GM23338 (cell line): ENCODE results near the gene ZGPAT. TPM values are rescaled to one million over a fixed set of nuclear protein-coding genes. Genes with fewer than 3 reads are reported as not detected.
"Not testable (repeated sequence)": the region's sequence is repeated elsewhere in the genome, so short reads cannot be mapped to it uniquely, and the experiment has no call there.

ENCODE experiments used
- ATAC-seq: fragments of 200-7000 bp; cut with Tn5 transposase; 3 replicates; pipeline ENCODE4 v1.9.1; 2020
- DNase-seq: peaks from one replicate; pipeline ENCODE4 v3.0.0-alpha.2; 2015; ENCODE audit warnings: low spot score
- H2AFZ ChIP-seq: fragments of 200-600 bp; sonication (generic); 2 replicates; pipeline ENCODE4 v1.8.0; 2016; ENCODE audit warnings: antibody characterized with exemption, mild to moderate bottlenecking, moderate library complexity
- H3F3A ChIP-seq: fragments of 200-600 bp; sonication (generic); replicated peaks from 2 replicates; pipeline ENCODE4 v1.8.0; 2017; ENCODE audit warnings: antibody characterized with exemption, mixed run types, low read depth
- H3K27ac ChIP-seq: fragments of 200-600 bp; sonication (generic); 2 replicates; pipeline ENCODE4 v1.6.1; 2016; ENCODE audit warnings: low read depth
- H3K27me3 ChIP-seq: fragments of 200-600 bp; sonication (generic); 2 replicates; pipeline ENCODE4 v1.8.0; 2016; ENCODE audit warnings: mild to moderate bottlenecking, mixed run types, moderate library complexity; ENCODE audit not compliant: insufficient read depth
- H3K36me3 ChIP-seq: fragments of 200-600 bp; sonication (generic); 2 replicates; pipeline ENCODE4 v1.8.0; 2016; ENCODE audit warnings: mild to moderate bottlenecking; ENCODE audit not compliant: insufficient read depth
- H3K4me1 ChIP-seq: fragments of 200-600 bp; sonication (generic); 2 replicates; pipeline ENCODE4 v1.8.0; 2016; ENCODE audit warnings: mild to moderate bottlenecking, moderate library complexity; ENCODE audit not compliant: insufficient read depth
- H3K4me2 ChIP-seq: fragments of 200-600 bp; sonication (generic); 2 replicates; pipeline ENCODE4 v1.7.1; 2017; ENCODE audit warnings: mixed run types
- H3K4me3 ChIP-seq: fragments of 200-600 bp; sonication (generic); 2 replicates; pipeline ENCODE4 v1.6.1; 2016; ENCODE audit warnings: mixed run types
- H3K79me2 ChIP-seq: fragments of 200-600 bp; sonication (generic); replicated peaks from 2 replicates; pipeline ENCODE4 v1.8.0; 2017; ENCODE audit warnings: mild to moderate bottlenecking; ENCODE audit not compliant: insufficient read depth
- H3K9me2 ChIP-seq: fragments of 200-600 bp; sonication (generic); 2 replicates; pipeline ENCODE4 v1.8.0; 2017; ENCODE audit not compliant: insufficient read depth
- H4K20me1 ChIP-seq: fragments of 200-600 bp; sonication (generic); replicated peaks from 2 replicates; pipeline ENCODE4 v1.8.0; 2017; ENCODE audit warnings: mild to moderate bottlenecking; ENCODE audit not compliant: insufficient read depth
- H3K27ac Mint-ChIP-seq: 2 replicates; pipeline ENCODE4 v1.8.0; 2020; ENCODE audit warnings: inconsistent platforms, mild to moderate bottlenecking, moderate library complexity, mixed read lengths
- H3K27me3 Mint-ChIP-seq: 3 replicates; pipeline ENCODE4 v1.8.0; 2022; ENCODE audit warnings: low read depth, mild to moderate bottlenecking, moderate library complexity, mixed read lengths, inconsistent platforms; ENCODE audit not compliant: insufficient read depth, poor library complexity
- H3K36me3 Mint-ChIP-seq: 3 replicates; pipeline ENCODE4 v1.8.0; 2021; ENCODE audit warnings: low read depth, mild to moderate bottlenecking, inconsistent platforms, moderate library complexity, mixed read lengths
- H3K4me1 Mint-ChIP-seq: 3 replicates; pipeline ENCODE4 v1.8.0; 2020; ENCODE audit warnings: mild to moderate bottlenecking, inconsistent platforms, mixed read lengths
- H3K4me3 Mint-ChIP-seq: 3 replicates; pipeline ENCODE4 v1.8.0; 2021; ENCODE audit warnings: moderate library complexity, mild to moderate bottlenecking, inconsistent platforms, mixed read lengths
- H3K9me3 Mint-ChIP-seq: 3 replicates; pipeline ENCODE4 v1.8.0; 2020; ENCODE audit warnings: moderate library complexity, mild to moderate bottlenecking, inconsistent platforms, mixed read lengths
- ETS1 ChIP-seq: IDR thresholded peaks from 2 replicates; pipeline ENCODE4 v1.6.1; 2016; ENCODE audit warnings: antibody characterized with exemption
- POLR2AphosphoS5 ChIP-seq: IDR thresholded peaks from 2 replicates; pipeline ENCODE4 v1.6.1; 2016; ENCODE audit warnings: antibody characterized with exemption, low read depth
- ZNF114 ChIP-seq: fragments of 250-450 bp; sonication (Bioruptor Pico); IDR thresholded peaks from 2 replicates; pipeline ENCODE4 v1.5.0; 2020; ENCODE audit warnings: mild to moderate bottlenecking, moderate library complexity
- ZNF462 ChIP-seq: fragments of 250-450 bp; sonication (Bioruptor Pico); IDR thresholded peaks from 2 replicates; pipeline ENCODE4 v1.5.0; 2020; ENCODE audit warnings: mild to moderate bottlenecking, moderate library complexity
- polyA plus RNA-seq: library from polyadenylated mRNA; unstranded; fragments of >200 nt; fragmentation: Nextera tagmentation; extraction: Ambion mirVana; gene quantifications from 2 replicates; pipeline ENCODE4 v1.2.1, GENCODE V29; 2016
- total RNA-seq: library from RNA; depleted of rRNA; stranded (reverse); fragments of >200 nt; shearing (Covaris generic); gene quantifications from 2 replicates; pipeline ENCODE4 v1.2.3, GENCODE V29; 2014

The ZGPAT gene
- total and polyA plus RNA-seq, 2 experiments from 2014 or later, result 25.0 to 39.2 TPM

GRCh38 chr20:63671695-63672094 is 36.1 kb upstream of the ZGPAT start:
- H2AFZ ChIP-seq, H3K27me3 Mint-ChIP-seq, H3K27ac Mint-ChIP-seq, H3K4me1 Mint-ChIP-seq, H3K9me3 Mint-ChIP-seq, DNase-seq, H3K79me2 ChIP-seq, H3K4me3 ChIP-seq, H3K27me3 ChIP-seq, H3K4me1 ChIP-seq, H3K9me2 ChIP-seq, ATAC-seq, H3F3A ChIP-seq, H3K36me3 ChIP-seq, H4K20me1 ChIP-seq, H3K27ac ChIP-seq, H3K4me2 ChIP-seq, H3K4me3 Mint-ChIP-seq: not testable (repeated sequence)
- H3K36me3 Mint-ChIP-seq, result peaks cover 45% of the 10 kb centered on the region

- Mint-ChIP-seq H3K9me3 (no peaks in the 10 kb centered on the region), H3K4me3 (no peak overlapping the region), H3K27ac (no peak overlapping the region), H3K36me3 (peaks cover 40% of the 10 kb centered on the region), H3K4me1 (no peaks in the 10 kb centered on the region), H3K27me3 (peaks cover 9% of the 10 kb centered on the region)
- H3K79me2 ChIP-seq, result no peaks in the 10 kb centered on the region
- no peaks in the 10 kb centered on the region for H3K4me1 ChIP-seq
- no peaks in the 10 kb centered on the region for H3K36me3 ChIP-seq
- H3K4me2 ChIP-seq, result no peak overlapping the region
- no peaks in the 10 kb centered on the region for H4K20me1 ChIP-seq
- no peak for DNase-seq
- no peak for ATAC-seq
- H2AFZ ChIP-seq, result no peak overlapping the region
- no peak overlapping the region for H3K27ac ChIP-seq
- no peaks in the 10 kb centered on the region for H3K9me2 ChIP-seq
- TF ChIP-seq ZNF114 (CRISPR knock-in tag), result no peak
- no peak for TF ChIP-seq ETS1
- no peak for TF ChIP-seq ZNF462
- TF ChIP-seq POLR2AphosphoS5, result no peak
- no peaks in the 10 kb centered on the region for H3K27me3 ChIP-seq
- no peak overlapping the region for H3K4me3 ChIP-seq
- no peaks in the 10 kb centered on the region for H3F3A ChIP-seq
Measured at GRCh38 chr20:63672666-63673065, 35.2 kb upstream of the ZGPAT start.
